Measurements from ENCODE around the gene WIPI1. TPM values are rescaled to one million over a fixed set of nuclear protein-coding genes. Genes with fewer than 3 reads are reported as not detected.

The WIPI1 gene
- total and polyA plus RNA-seq, 2 of the 13 experiments (the other 11 are each of a cell fraction or from before 2014, with no cell fraction given) = 29.4 to 141 TPM

DNA sequence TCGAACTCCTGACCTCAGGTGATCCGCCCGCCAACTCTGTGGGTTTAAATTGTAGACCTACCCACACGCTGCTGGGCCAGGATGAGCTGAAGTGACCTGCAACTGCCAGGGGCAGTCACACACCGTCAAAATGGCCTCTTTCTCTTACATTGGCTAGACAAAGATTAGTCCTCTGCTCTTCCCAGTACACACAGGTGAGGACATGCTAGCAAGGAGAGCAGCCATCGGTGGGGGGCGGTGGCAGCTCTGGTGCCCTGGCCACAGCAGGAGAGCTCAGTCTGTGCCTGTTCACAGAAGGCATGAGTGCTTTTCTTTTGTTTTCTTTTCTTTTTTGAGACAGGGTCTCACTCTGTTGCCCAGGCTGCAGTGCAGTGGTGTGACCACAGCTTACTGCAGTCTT is 29.7 kb downstream of the WIPI1 start (continued):
- TF ChIP-seq ZNF83 (CRISPR knock-in tag; IDR thresholded peaks at IDR 0.05; ENCODE audit: borderline replicate concordance) = no peak

DNA sequence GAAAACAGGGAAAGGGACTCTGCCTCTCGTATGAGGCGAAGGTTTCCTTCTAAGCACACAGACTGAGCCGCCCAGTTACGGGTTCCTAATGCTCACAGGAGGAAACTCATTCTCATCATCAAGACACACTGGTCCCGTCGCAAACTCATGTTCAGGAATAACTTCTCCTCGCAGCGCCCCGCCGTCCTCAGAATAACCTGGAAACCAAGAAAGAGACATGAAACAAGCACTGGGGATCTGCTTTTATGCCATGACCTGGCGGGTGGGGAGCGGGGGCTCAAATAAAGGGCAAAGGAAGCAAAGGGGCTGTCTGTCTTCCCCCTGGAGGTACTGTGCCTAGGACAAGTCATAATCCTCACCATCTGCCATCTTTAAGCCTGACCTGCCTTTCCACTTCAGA is 31.3 kb downstream of the WIPI1 start:
- Histone ChIP-seq H3K27ac (ENCODE audit: extremely low read length, insufficient read depth, low read length) (no peak overlapping the region), H3K4me2 (ENCODE audit: low read depth, low read length) (no peak overlapping the region), H3K4me3 (replicated peaks in 1 of 3; ENCODE audit: insufficient read depth in 1 of 3, low read depth in 2 of 3, low read length in 3 of 3) (no peak overlapping the region), H3K4me1 (ENCODE audit: insufficient read depth, low read length) (no peaks in the 10 kb centered on the region), H3K79me2 (ENCODE audit: insufficient read depth, low read length) (no peaks in the 10 kb centered on the region), H3K9me3 (ENCODE audit: low read length) (no peaks in the 10 kb centered on the region), H3K36me3 (replicated peaks in 1 of 2; ENCODE audit: control insufficient read depth in 1 of 2, insufficient read depth in 2 of 2, low read length in 2 of 2) (peaks cover 23 to 40% of the 10 kb centered on the region in 2 experiments), H3K9ac (ENCODE audit: insufficient read depth, low read depth, low read length) (no peak overlapping the region), H4K20me1 (ENCODE audit: insufficient read depth, low read length) (no peaks in the 10 kb centered on the region), H3K27me3 (ENCODE audit: control insufficient read depth in 1 of 2, insufficient read depth in 2 of 2, low read length in 2 of 2) (no peaks in the 10 kb centered on the region), H2AFZ (ENCODE audit: low read length) (no peak overlapping the region)
- TF ChIP-seq, protein P1, sequence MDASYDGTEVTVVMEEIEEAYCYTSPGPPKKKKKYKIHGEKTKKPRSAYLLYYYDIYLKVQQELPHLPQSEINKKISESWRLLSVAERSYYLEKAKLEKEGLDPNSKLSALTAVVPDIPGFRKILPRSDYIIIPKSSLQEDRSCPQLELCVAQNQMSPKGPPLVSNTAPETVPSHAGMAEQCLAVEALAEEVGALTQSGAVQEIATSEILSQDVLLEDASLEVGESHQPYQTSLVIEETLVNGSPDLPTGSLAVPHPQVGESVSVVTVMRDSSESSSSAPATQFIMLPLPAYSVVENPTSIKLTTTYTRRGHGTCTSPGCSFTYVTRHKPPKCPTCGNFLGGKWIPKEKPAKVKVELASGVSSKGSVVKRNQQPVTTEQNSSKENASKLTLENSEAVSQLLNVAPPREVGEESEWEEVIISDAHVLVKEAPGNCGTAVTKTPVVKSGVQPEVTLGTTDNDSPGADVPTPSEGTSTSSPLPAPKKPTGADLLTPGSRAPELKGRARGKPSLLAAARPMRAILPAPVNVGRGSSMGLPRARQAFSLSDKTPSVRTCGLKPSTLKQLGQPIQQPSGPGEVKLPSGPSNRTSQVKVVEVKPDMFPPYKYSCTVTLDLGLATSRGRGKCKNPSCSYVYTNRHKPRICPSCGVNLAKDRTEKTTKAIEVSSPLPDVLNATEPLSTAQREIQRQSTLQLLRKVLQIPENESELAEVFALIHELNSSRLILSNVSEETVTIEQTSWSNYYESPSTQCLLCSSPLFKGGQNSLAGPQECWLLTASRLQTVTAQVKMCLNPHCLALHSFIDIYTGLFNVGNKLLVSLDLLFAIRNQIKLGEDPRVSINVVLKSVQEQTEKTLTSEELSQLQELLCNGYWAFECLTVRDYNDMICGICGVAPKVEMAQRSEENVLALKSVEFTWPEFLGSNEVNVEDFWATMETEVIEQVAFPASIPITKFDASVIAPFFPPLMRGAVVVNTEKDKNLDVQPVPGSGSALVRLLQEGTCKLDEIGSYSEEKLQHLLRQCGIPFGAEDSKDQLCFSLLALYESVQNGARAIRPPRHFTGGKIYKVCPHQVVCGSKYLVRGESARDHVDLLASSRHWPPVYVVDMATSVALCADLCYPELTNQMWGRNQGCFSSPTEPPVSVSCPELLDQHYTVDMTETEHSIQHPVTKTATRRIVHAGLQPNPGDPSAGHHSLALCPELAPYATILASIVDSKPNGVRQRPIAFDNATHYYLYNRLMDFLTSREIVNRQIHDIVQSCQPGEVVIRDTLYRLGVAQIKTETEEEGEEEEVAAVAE (CRISPR knock-in tag; IDR thresholded peaks at IDR 0.05; ENCODE audit: borderline replicate concordance) = no peak
- no peak for TF ChIP-seq HDAC6 (IDR thresholded peaks at IDR 0.05; ENCODE audit: low read depth, low read length)
- no peak for TF ChIP-seq HES4 (CRISPR knock-in tag; IDR thresholded peaks at IDR 0.05; ENCODE audit: borderline replicate concordance)
- no peak for TF ChIP-seq TIGD3 (CRISPR knock-in tag; IDR thresholded peaks at IDR 0.05; ENCODE audit: borderline replicate concordance)
- no peak for TF ChIP-seq ZNF251 (CRISPR knock-in tag; IDR thresholded peaks at IDR 0.05)
- POLR2A ChIA-PET = no interaction called here
- DNase-seq (ENCODE audit: low spot score) = no peak
- CTCF ChIA-PET (ENCODE audit: low intra/inter-chr PET ratio, low total read pairs) = no interaction called here
- no peak for ATAC-seq
- 93% methylated on average over 12 of the region's 12 CpGs for WGBS (ENCODE audit: low lambda C conversion rate)
- in situ Hi-C loops (cut with HindIII; ENCODE audit: extremely low pct_ligation_motif_present, low pct_unique_long_range_greater_than_20kb) = no loop called here
- FAIRE-seq = no peak
- intact Hi-C loops (cut with micrococcal nuclease; ENCODE audit: unreplicated experiment) = no loop called here
- BruUV-seq (replicated peaks) = no TSS peak

All from HepG2 (cell line).